GM11168 (cell line): Measurements from ENCODE around the gene MRPL40.
"Not testable (repeated sequence)": the region's sequence is repeated elsewhere in the genome, so short reads cannot be mapped to it uniquely, and the experiment has no call there.

Experiments used
- in situ Hi-C: fragments of 300-500 bp; cut with MboI; formaldehyde crosslinking; loops from one replicate; pipeline ENCODE4 v1.12.0; 2022; ENCODE audit warnings: low sequenced_read_pairs; ENCODE audit not compliant: unreplicated experiment

MRPL40 gene

GRCh38 chr22:19436444-19437161, 4.3 kb downstream of the MRPL40 start:
- in situ Hi-C loops: not testable (repeated sequence)

GRCh38 chr22:19438298-19438697, 6.0 kb downstream of the MRPL40 start:
- in situ Hi-C loops: no loop called here

- in situ Hi-C loops: no loop called here
Observed at GRCh38 chr22:19440411-19441195, 8.3 kb downstream of the MRPL40 start.

GRCh38 chr22:19442166-19442565, 9.8 kb downstream of the MRPL40 start:
- in situ Hi-C loops: no loop called here

- in situ Hi-C loops: no loop called here
Observed at GRCh38 chr22:19443544-19444211, 11.3 kb downstream of the MRPL40 start.

GRCh38 chr22:19445279-19445982, 13.1 kb downstream of the MRPL40 start:
- in situ Hi-C loops: not testable (repeated sequence)

- in situ Hi-C loops: no loop called here
Observed at GRCh38 chr22:19446603-19447329, 14.4 kb downstream of the MRPL40 start.

GRCh38 chr22:19447330-19448075, 15.2 kb downstream of the MRPL40 start, which contains the start of gene C22orf39:
Gene C22orf39 (minus strand): TSS chr22:19447711. CDS start chr22:19447688, 23 bp downstream.
- in situ Hi-C loops: no loop called here

- in situ Hi-C loops: no loop called here
Observed at GRCh38 chr22:19448076-19448607, 15.8 kb downstream of the MRPL40 start.

GRCh38 chr22:19448739-19449421, 16.5 kb downstream of the MRPL40 start:
- in situ Hi-C loops: no loop called here

- in situ Hi-C loops: no loop called here
Observed at GRCh38 chr22:19449422-19449767, 17.1 kb downstream of the MRPL40 start.

- in situ Hi-C loops: no loop called here
Observed at GRCh38 chr22:19450363-19451175, 18.2 kb downstream of the MRPL40 start.

- in situ Hi-C loops: no loop called here
Observed at GRCh38 chr22:19451570-19451969, 19.2 kb downstream of the MRPL40 start.

GRCh38 chr22:19453718-19454117, 21.4 kb downstream of the MRPL40 start:
- in situ Hi-C loops: no loop called here

GRCh38 chr22:19454156-19454555, 21.8 kb downstream of the MRPL40 start:
- in situ Hi-C loops: no loop called here

- in situ Hi-C loops: no loop called here
Observed at GRCh38 chr22:19455033-19455432, 22.7 kb downstream of the MRPL40 start.

- in situ Hi-C loops: no loop called here
Observed at GRCh38 chr22:19455585-19456370, 23.4 kb downstream of the MRPL40 start.
